Stimulated activated naive CD8-positive, alpha-beta T cell treated with anti-CD3 and anti-CD28 coated beads, Interleukin-15, Interleukin-2, amounts not matched to agents 100 ng/mL and 50 ng/mL, for 24 hours (primary cell): ENCODE measurements around the gene SNX5.
A peak's percentile ranks its signal among the peaks of the same experiment; 100 is the strongest.
"Not testable (repeated sequence)": the region's sequence is repeated elsewhere in the genome, so short reads cannot be mapped to it uniquely, and the experiment has no call there.

ENCODE experiments used
- H3K27ac Mint-ChIP-seq: one replicate; pipeline ENCODE4 v1.8.0; 2021; ENCODE audit warnings: mild to moderate bottlenecking, mixed read lengths
- H3K27me3 Mint-ChIP-seq: one replicate; pipeline ENCODE4 v1.8.0; 2021; ENCODE audit warnings: mixed read lengths
- H3K36me3 Mint-ChIP-seq: one replicate; pipeline ENCODE4 v1.8.0; 2021; ENCODE audit warnings: low read depth, mixed read lengths
- H3K4me1 Mint-ChIP-seq: one replicate; pipeline ENCODE4 v1.8.0; 2021; ENCODE audit warnings: low read depth, mixed read lengths
- H3K4me3 Mint-ChIP-seq: one replicate; pipeline ENCODE4 v1.8.0; 2021; ENCODE audit warnings: mild to moderate bottlenecking, mixed read lengths
- H3K9me3 Mint-ChIP-seq: one replicate; pipeline ENCODE4 v1.8.0; 2021; ENCODE audit warnings: mixed read lengths

The SNX5 gene

GRCh38 chr20:17969884-17970409 lies 1.4 kb upstream of the SNX5 start:
- H3K4me1 Mint-ChIP-seq: peaks cover 71% of the 10 kb centered on the region
- H3K9me3 Mint-ChIP-seq: no peaks in the 10 kb centered on the region
- peak overlapping the region; percentile 98 for H3K27ac Mint-ChIP-seq
- H3K4me3 Mint-ChIP-seq: peak overlapping the region; percentile 89
- no peaks in the 10 kb centered on the region for H3K27me3 Mint-ChIP-seq
- peaks cover 75% of the 10 kb centered on the region for H3K36me3 Mint-ChIP-seq

- H3K27ac Mint-ChIP-seq: peak overlapping the region; percentile 98
- peak overlapping the region; percentile 89 for H3K4me3 Mint-ChIP-seq
- H3K36me3 Mint-ChIP-seq: peaks cover 76% of the 10 kb centered on the region
- H3K9me3 Mint-ChIP-seq: no peaks in the 10 kb centered on the region
- H3K4me1 Mint-ChIP-seq: peaks cover 73% of the 10 kb centered on the region
- H3K27me3 Mint-ChIP-seq: no peaks in the 10 kb centered on the region
Measured at GRCh38 chr20:17969278-17969883, 787 bp upstream of the SNX5 start.

- H3K27me3 Mint-ChIP-seq: no peaks in the 10 kb centered on the region
- H3K36me3 Mint-ChIP-seq: peaks cover 81% of the 10 kb centered on the region
- no peaks in the 10 kb centered on the region for H3K9me3 Mint-ChIP-seq
- peak overlapping the region; percentile 98 for H3K27ac Mint-ChIP-seq
- H3K4me1 Mint-ChIP-seq: peaks cover 74% of the 10 kb centered on the region
- peak overlapping the region; percentile 89 for H3K4me3 Mint-ChIP-seq
Measured at GRCh38 chr20:17967521-17968365, 851 bp downstream of the SNX5 start.

- H3K9me3 Mint-ChIP-seq: no peaks in the 10 kb centered on the region
Measured at GRCh38 chr20:17966432-17967310, 1.9 kb downstream of the SNX5 start.

GRCh38 chr20:17965042-17965697 lies 3.4 kb downstream of the SNX5 start:
- peaks cover 78% of the 10 kb centered on the region for H3K36me3 Mint-ChIP-seq
- H3K4me3 Mint-ChIP-seq: peak overlapping the region; percentile 89
- H3K9me3 Mint-ChIP-seq: no peaks in the 10 kb centered on the region
- H3K27ac Mint-ChIP-seq: peak overlapping the region; percentile 98
- peaks cover 72% of the 10 kb centered on the region for H3K4me1 Mint-ChIP-seq
- no peaks in the 10 kb centered on the region for H3K27me3 Mint-ChIP-seq

More at GRCh38 chr20:17966432-17967310, 1.9 kb downstream of the SNX5 start:
- Mint-ChIP-seq H3K4me1 (peaks cover 74% of the 10 kb centered on the region), H3K27me3 (no peaks in the 10 kb centered on the region), H3K4me3 (peak overlapping the region; percentile 89), H3K36me3 (peaks cover 79% of the 10 kb centered on the region), H3K27ac (peak overlapping the region; percentile 98)

- Mint-ChIP-seq H3K4me1 (peaks cover 72% of the 10 kb centered on the region), H3K27me3 (no peaks in the 10 kb centered on the region), H3K36me3 (peaks cover 78% of the 10 kb centered on the region), H3K27ac (peak overlapping the region; percentile 98), H3K4me3 (peak overlapping the region; percentile 89), H3K9me3 (no peaks in the 10 kb centered on the region)
Measured at GRCh38 chr20:17964632-17965031, 4.0 kb downstream of the SNX5 start.

- H3K4me3 Mint-ChIP-seq: peak overlapping the region; percentile 89
- no peaks in the 10 kb centered on the region for H3K9me3 Mint-ChIP-seq
- peak overlapping the region; percentile 98 for H3K27ac Mint-ChIP-seq
- peaks cover 76% of the 10 kb centered on the region for H3K4me1 Mint-ChIP-seq
- peaks cover 82% of the 10 kb centered on the region for H3K36me3 Mint-ChIP-seq
- H3K27me3 Mint-ChIP-seq: no peaks in the 10 kb centered on the region
Measured at GRCh38 chr20:17964073-17964472, 4.5 kb downstream of the SNX5 start.

GRCh38 chr20:17963114-17963897 lies 5.3 kb downstream of the SNX5 start:
- Mint-ChIP-seq H3K27ac (peak overlapping the region; percentile 98), H3K27me3 (no peaks in the 10 kb centered on the region), H3K9me3 (no peaks in the 10 kb centered on the region), H3K4me1 (peaks cover 80% of the 10 kb centered on the region), H3K4me3 (peak overlapping the region; percentile 89), H3K36me3 (peaks cover 88% of the 10 kb centered on the region)

GRCh38 chr20:17961587-17961940 lies 7.0 kb downstream of the SNX5 start:
- Mint-ChIP-seq H3K36me3 (peaks cover 87% of the 10 kb centered on the region), H3K4me1 (peaks cover 92% of the 10 kb centered on the region), H3K27ac (peak overlapping the region; percentile 98), H3K9me3 (no peaks in the 10 kb centered on the region), H3K27me3 (no peaks in the 10 kb centered on the region), H3K4me3 (peak overlapping the region; percentile 89)

GRCh38 chr20:17960927-17961586 lies 7.5 kb downstream of the SNX5 start:
- peak overlapping the region; percentile 89 for H3K4me3 Mint-ChIP-seq
- no peaks in the 10 kb centered on the region for H3K27me3 Mint-ChIP-seq
- H3K36me3 Mint-ChIP-seq: peaks cover 83% of the 10 kb centered on the region
- peak overlapping the region; percentile 98 for H3K27ac Mint-ChIP-seq
- peaks cover 93% of the 10 kb centered on the region for H3K4me1 Mint-ChIP-seq
- H3K9me3 Mint-ChIP-seq: no peaks in the 10 kb centered on the region

GRCh38 chr20:17960400-17960885 lies 8.2 kb downstream of the SNX5 start:
- H3K9me3 Mint-ChIP-seq, H3K27ac Mint-ChIP-seq, H3K27me3 Mint-ChIP-seq: not testable (repeated sequence)
- peaks cover 83% of the 10 kb centered on the region for H3K36me3 Mint-ChIP-seq
- H3K4me3 Mint-ChIP-seq: peak overlapping the region; percentile 89
- H3K4me1 Mint-ChIP-seq: peaks cover 93% of the 10 kb centered on the region

- Mint-ChIP-seq H3K4me3 (peak overlapping the region; percentile 55), H3K9me3 (no peaks in the 10 kb centered on the region), H3K36me3 (peaks cover 82% of the 10 kb centered on the region), H3K27me3 (no peaks in the 10 kb centered on the region), H3K27ac (peak overlapping the region; percentile 81), H3K4me1 (peaks cover 90% of the 10 kb centered on the region)
Measured at GRCh38 chr20:17959257-17959627, 9.4 kb downstream of the SNX5 start.
